ENCODE measurements around the gene LRIG1. TPM values are rescaled to one million over a fixed set of nuclear protein-coding genes. Genes with fewer than 3 reads are reported as not detected.

The LRIG1 gene
- total RNA-seq, 1 experiment from 2014 or later = 5.3 TPM

GRCh38 chr3:66370179-66370578 is 130.6 kb downstream of the LRIG1 start:
- DNase-seq (ENCODE audit: low read depth, low spot score) (no peak), ATAC-seq (no peak)
- ChIA-PET POLR2A (no interaction called here), CTCF (no interaction called here)
- no TSS peak for BruUV-seq (replicated peaks)
- H3K27ac ChIP-seq (ENCODE audit: low read length) = no peak overlapping the region
- no peak for TF ChIP-seq REST (IDR thresholded peaks at IDR 0.05; ENCODE audit: insufficient read depth in 1 of 2, low read depth in 2 of 2, low read length in 1 of 2)
- TF ChIP-seq CTCF (IDR thresholded peaks at IDR 0.05) = no peak
- TF ChIP-seq TCF7L2 (IDR thresholded peaks at IDR 0.05; ENCODE audit: low read depth, low read length) = no peak
- H3K4me3 ChIP-seq (ENCODE audit: low read depth in 2 of 2, low read length in 2 of 2) = no peak overlapping the region
- no peaks in the 10 kb centered on the region for H3K9me3 ChIP-seq (ENCODE audit: control insufficient read depth, insufficient read depth, low read depth, low read length)
- in situ Hi-C loops (cut with HindIII; ENCODE audit: low pct_unique_long_range_greater_than_20kb, low sequenced_read_pairs) (no loop called here), intact Hi-C loops (cut with micrococcal nuclease; ENCODE audit: unreplicated experiment) (loop anchor here (10.0 kb wide), 1 partner anchor 95 kb away; no protein-coding TSS in a partner anchor)
- H3K27me3 ChIP-seq (ENCODE audit: control insufficient read depth, insufficient read depth, low read length) = no peaks in the 10 kb centered on the region
- H3K4me1 ChIP-seq (ENCODE audit: control insufficient read depth, insufficient read depth, low read length) = no peaks in the 10 kb centered on the region
- no peaks in the 10 kb centered on the region for H3K36me3 ChIP-seq (ENCODE audit: control insufficient read depth, insufficient read depth, low read length)

GRCh38 chr3:66367979-66368378 is 132.8 kb downstream of the LRIG1 start:
- no peak for ATAC-seq

More at GRCh38 chr3:66367979-66368378, 132.8 kb downstream of the LRIG1 start:
- in situ Hi-C loops (cut with HindIII; ENCODE audit: low pct_unique_long_range_greater_than_20kb, low sequenced_read_pairs) (no loop called here), intact Hi-C loops (cut with micrococcal nuclease; ENCODE audit: unreplicated experiment) (no loop called here)
- no peak for TF ChIP-seq SIN3A (IDR thresholded peaks at IDR 0.05; ENCODE audit: borderline replicate concordance, insufficient read depth, low read depth, low read length)
- no peak for TF ChIP-seq CTCF (IDR thresholded peaks at IDR 0.05)
- no peak for TF ChIP-seq REST (IDR thresholded peaks at IDR 0.05; ENCODE audit: insufficient read depth in 1 of 2, low read depth in 2 of 2, low read length in 1 of 2)
- no peak for TF ChIP-seq TCF7L2 (IDR thresholded peaks at IDR 0.05; ENCODE audit: low read depth, low read length)
- TF ChIP-seq POLR2AphosphoS5 (IDR thresholded peaks at IDR 0.05; ENCODE audit: low read depth, low read length) = no peak
- Histone ChIP-seq H3K9me3 (ENCODE audit: control insufficient read depth, insufficient read depth, low read depth, low read length) (no peaks in the 10 kb centered on the region), H3K27me3 (ENCODE audit: control insufficient read depth, insufficient read depth, low read length) (no peaks in the 10 kb centered on the region), H3K4me1 (ENCODE audit: control insufficient read depth, insufficient read depth, low read length) (no peaks in the 10 kb centered on the region), H3K4me3 (ENCODE audit: low read depth in 2 of 2, low read length in 2 of 2) (no peak overlapping the region), H3K27ac (ENCODE audit: low read length) (no peak overlapping the region), H3K36me3 (ENCODE audit: control insufficient read depth, insufficient read depth, low read length) (no peaks in the 10 kb centered on the region)
- POLR2A ChIA-PET = no interaction called here
- CTCF ChIA-PET = no interaction called here
- BruUV-seq (replicated peaks) = no TSS peak
- no peak for DNase-seq (ENCODE audit: low read depth, low spot score)

Data from Panc1 (cell line).